ENCODE measurements around the gene LPP.

DNA sequence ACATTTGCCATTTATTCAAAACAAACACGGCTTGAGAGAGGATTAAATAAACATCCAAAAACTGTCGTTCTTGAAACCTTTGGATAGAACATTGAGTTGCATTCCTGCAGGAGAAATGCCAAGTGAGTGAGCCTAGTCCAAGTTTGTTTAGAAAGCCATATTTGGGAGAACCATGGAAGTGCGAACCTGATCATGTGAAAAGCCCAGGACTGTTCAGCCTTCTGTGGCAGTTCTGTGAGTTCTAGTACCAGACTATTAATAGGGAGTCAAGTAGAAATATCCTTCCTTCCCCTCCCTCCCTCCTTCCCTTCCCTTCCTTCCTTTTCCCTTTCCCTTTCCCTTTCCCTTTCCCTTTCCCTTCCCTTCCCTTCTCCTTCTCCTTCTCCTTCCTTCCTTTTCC lies 470.4 kb downstream of the LPP start:
- no peak for TF ChIP-seq TAF1 (IDR thresholded peaks at IDR 0.05; ENCODE audit: borderline replicate concordance, insufficient read depth, low read length)
- no peak for TF ChIP-seq SIN3A (IDR thresholded peaks at IDR 0.05; ENCODE audit: borderline replicate concordance, insufficient read depth, low read length)
- TF ChIP-seq, protein P1, sequence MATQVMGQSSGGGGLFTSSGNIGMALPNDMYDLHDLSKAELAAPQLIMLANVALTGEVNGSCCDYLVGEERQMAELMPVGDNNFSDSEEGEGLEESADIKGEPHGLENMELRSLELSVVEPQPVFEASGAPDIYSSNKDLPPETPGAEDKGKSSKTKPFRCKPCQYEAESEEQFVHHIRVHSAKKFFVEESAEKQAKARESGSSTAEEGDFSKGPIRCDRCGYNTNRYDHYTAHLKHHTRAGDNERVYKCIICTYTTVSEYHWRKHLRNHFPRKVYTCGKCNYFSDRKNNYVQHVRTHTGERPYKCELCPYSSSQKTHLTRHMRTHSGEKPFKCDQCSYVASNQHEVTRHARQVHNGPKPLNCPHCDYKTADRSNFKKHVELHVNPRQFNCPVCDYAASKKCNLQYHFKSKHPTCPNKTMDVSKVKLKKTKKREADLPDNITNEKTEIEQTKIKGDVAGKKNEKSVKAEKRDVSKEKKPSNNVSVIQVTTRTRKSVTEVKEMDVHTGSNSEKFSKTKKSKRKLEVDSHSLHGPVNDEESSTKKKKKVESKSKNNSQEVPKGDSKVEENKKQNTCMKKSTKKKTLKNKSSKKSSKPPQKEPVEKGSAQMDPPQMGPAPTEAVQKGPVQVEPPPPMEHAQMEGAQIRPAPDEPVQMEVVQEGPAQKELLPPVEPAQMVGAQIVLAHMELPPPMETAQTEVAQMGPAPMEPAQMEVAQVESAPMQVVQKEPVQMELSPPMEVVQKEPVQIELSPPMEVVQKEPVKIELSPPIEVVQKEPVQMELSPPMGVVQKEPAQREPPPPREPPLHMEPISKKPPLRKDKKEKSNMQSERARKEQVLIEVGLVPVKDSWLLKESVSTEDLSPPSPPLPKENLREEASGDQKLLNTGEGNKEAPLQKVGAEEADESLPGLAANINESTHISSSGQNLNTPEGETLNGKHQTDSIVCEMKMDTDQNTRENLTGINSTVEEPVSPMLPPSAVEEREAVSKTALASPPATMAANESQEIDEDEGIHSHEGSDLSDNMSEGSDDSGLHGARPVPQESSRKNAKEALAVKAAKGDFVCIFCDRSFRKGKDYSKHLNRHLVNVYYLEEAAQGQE (IDR thresholded peaks at IDR 0.05; ENCODE audit: insufficient read depth in 1 of 2, low read depth in 2 of 2, low read length in 2 of 2) = no peak
- TF ChIP-seq POLR2AphosphoS5 (IDR thresholded peaks at IDR 0.05; ENCODE audit: low read depth, low read length) = no peak
